ENCODE measurements around the gene PNN. TPM values are rescaled to one million over a fixed set of nuclear protein-coding genes. Genes with fewer than 3 reads are reported as not detected.
A peak's percentile ranks its signal among the peaks of the same experiment; 100 is the strongest.

PNN gene
- total and polyA plus RNA-seq, 10 of the 15 experiments (the other 5 are each of a cell fraction or from before 2014, with no cell fraction given): 44.2 to 166 (median 91.0) TPM

DNA sequence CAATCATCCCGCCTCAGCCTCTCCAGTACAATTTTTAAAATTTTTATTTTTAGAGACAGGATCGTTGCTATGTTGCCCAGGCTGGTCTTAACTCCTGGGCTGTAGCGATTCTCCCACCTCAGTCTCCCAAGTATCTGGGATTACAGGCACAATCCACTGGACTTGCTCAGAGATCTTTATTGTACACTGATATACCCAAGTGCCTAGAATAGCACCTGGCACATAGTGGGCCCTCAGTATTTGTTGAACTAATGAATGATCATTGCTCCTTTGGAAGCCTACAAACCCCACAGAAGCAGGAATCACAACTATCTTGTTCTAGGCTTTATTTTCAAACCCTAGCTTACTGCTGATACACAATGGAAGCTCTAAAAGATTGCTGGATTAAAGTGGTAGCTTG, 1.9 kb upstream of the PNN start (continued):
- TF ChIP-seq, protein P1, sequence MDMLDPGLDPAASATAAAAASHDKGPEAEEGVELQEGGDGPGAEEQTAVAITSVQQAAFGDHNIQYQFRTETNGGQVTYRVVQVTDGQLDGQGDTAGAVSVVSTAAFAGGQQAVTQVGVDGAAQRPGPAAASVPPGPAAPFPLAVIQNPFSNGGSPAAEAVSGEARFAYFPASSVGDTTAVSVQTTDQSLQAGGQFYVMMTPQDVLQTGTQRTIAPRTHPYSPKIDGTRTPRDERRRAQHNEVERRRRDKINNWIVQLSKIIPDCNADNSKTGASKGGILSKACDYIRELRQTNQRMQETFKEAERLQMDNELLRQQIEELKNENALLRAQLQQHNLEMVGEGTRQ (IDR thresholded peaks at IDR 0.05; ENCODE audit: borderline replicate concordance, low read depth, low read length): no peak
- TF ChIP-seq ZNF384 (IDR thresholded peaks at IDR 0.05; ENCODE audit: borderline replicate concordance, low read depth, low read length): no peak

DNA sequence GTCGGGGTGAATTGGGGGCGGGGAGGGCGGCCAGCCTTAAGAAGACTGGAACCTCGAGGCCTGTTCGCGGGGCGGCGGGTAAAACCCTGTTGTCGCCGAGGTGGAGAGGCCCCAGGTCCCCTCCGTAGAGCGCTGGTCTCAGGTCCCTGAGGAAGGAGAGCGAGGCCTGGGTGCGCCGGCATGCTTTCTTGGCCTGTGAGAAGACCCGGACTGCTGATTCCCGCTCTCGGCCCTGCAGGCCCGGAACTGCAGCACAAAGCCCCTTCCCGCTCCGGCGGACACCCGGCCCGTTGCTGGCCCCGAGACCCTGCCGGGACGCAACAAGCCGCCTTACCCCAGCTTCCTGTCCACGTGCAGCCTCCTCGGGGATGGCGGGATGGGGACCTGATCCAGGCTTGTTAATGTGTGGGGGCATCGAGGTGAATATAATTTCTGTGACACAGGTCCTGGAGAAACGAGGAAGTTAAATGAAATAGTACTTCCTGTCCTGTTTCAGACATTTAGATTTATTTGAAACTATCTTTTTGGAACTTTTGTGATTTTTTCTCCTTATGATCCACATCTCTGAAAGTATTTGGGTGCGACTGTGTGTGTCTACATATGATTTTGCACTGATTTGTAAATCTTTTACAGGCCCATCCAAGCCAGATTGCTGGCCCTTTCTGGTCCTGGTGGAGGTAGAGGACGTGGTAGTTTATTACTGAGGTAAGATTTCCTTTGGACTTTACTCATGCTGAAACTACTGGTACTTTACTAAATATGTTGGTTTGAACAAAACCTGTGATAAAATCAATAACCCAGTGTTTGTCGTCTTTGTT, 600 bp downstream of the PNN start:
- Histone ChIP-seq H3K9me3 (replicated peaks; ENCODE audit: control insufficient read depth, insufficient read depth, low read length) (no peaks in the 10 kb centered on the region), H3K4me3 (peak overlapping the region; percentile 90), H3K36me3 (ENCODE audit: control insufficient read depth in 2 of 2, insufficient read depth in 2 of 2, low read length in 1 of 2) (peaks cover 8 to 29% of the 10 kb centered on the region in 2 experiments), H2AFZ (ENCODE audit: control insufficient read depth, low read depth, low read length) (peak overlapping the region; percentile 63), H3K27ac (ENCODE audit: control insufficient read depth, insufficient read depth) (peak overlapping the region; percentile 85), H3K79me2 (ENCODE audit: control insufficient read depth, insufficient read depth, low read length) (peaks cover 34% of the 10 kb centered on the region), H4K20me1 (ENCODE audit: control insufficient read depth, insufficient read depth) (no peaks in the 10 kb centered on the region), H3K4me2 (ENCODE audit: control insufficient read depth, insufficient read depth) (peak overlapping the region; percentile 14), H3K9ac (ENCODE audit: control insufficient read depth, insufficient read depth, low read length) (peak overlapping the region; percentile 99), H3K27me3 (replicated peaks in 1 of 2; ENCODE audit: control insufficient read depth in 2 of 2, insufficient read depth in 2 of 2, low read length in 1 of 2) (no peaks in the 10 kb centered on the region), H3K4me1 (ENCODE audit: control insufficient read depth, insufficient read depth, low read length) (peaks cover 7% of the 10 kb centered on the region)
- CTCF ChIA-PET: interaction anchor here (0.7 to 1.0 kb wide), 2 partner anchors 57 to 64 kb away, joined by 3 to 4 read pairs; no protein-coding TSS in a partner anchor
- BruUV-seq (replicated peaks): TSS peak; percentile 80
- peak; percentile 15 for ATAC-seq
- intact Hi-C loops (cut with micrococcal nuclease; ENCODE audit: unreplicated experiment) (loop anchor here (2.0 kb wide), 3 partner anchors 61 to 257 kb away; partner anchors contain the start of genes FBXO33 and GEMIN2), in situ Hi-C loops (cut with MboI) (no loop called here)
- POLR2A ChIA-PET: interaction anchor here (0.6 to 1.2 kb wide), 4 partner anchors 10 to 801 kb away, joined by 3 to 5 read pairs (median 3); partner anchors contain the start of gene FBXO33
- no peak for DNase-seq (ENCODE audit: low read depth, low spot score)
- no peak for FAIRE-seq
- RAD21 ChIA-PET (ENCODE audit: unreplicated experiment): interaction anchor here (1.0 kb wide), 1 partner anchor 251 kb away, joined by 3 read pairs; no protein-coding TSS in a partner anchor
- SMC1A ChIA-PET (ENCODE audit: uncharacterized antibody, unreplicated experiment): interaction anchor here (0.9 to 1.1 kb wide), 2 partner anchors 14 to 62 kb away, joined by 3 read pairs; no protein-coding TSS in a partner anchor
- WGBS (ENCODE audit: insufficient coverage, insufficient replicate concordance, low lambda C conversion rate, missing lambda C conversion rate): under 1% methylated on average over 36 of the region's 36 CpGs
- TF ChIP-seq RBBP5 (conservative IDR thresholded peaks at IDR 0.05): no peak
- TF ChIP-seq MYB (IDR thresholded peaks at IDR 0.05; ENCODE audit: borderline replicate concordance, low read depth, low read length): no peak
- TF ChIP-seq FOS (IDR thresholded peaks at IDR 0.05; ENCODE audit: borderline replicate concordance, extremely low read depth, insufficient read length): no peak
- no peak for TF ChIP-seq IRF4 (IDR thresholded peaks at IDR 0.05; ENCODE audit: low read depth, low read length)
- no peak for TF ChIP-seq ASH2L (IDR thresholded peaks at IDR 0.05; ENCODE audit: borderline replicate concordance, low read depth)
- TF ChIP-seq, protein P2, sequence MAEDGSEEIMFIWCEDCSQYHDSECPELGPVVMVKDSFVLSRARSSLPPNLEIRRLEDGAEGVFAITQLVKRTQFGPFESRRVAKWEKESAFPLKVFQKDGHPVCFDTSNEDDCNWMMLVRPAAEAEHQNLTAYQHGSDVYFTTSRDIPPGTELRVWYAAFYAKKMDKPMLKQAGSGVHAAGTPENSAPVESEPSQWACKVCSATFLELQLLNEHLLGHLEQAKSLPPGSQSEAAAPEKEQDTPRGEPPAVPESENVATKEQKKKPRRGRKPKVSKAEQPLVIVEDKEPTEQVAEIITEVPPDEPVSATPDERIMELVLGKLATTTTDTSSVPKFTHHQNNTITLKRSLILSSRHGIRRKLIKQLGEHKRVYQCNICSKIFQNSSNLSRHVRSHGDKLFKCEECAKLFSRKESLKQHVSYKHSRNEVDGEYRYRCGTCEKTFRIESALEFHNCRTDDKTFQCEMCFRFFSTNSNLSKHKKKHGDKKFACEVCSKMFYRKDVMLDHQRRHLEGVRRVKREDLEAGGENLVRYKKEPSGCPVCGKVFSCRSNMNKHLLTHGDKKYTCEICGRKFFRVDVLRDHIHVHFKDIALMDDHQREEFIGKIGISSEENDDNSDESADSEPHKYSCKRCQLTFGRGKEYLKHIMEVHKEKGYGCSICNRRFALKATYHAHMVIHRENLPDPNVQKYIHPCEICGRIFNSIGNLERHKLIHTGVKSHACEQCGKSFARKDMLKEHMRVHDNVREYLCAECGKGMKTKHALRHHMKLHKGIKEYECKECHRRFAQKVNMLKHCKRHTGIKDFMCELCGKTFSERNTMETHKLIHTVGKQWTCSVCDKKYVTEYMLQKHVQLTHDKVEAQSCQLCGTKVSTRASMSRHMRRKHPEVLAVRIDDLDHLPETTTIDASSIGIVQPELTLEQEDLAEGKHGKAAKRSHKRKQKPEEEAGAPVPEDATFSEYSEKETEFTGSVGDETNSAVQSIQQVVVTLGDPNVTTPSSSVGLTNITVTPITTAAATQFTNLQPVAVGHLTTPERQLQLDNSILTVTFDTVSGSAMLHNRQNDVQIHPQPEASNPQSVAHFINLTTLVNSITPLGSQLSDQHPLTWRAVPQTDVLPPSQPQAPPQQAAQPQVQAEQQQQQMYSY (CRISPR knock-in tag; IDR thresholded peaks at IDR 0.05): no peak
- no peak for TF ChIP-seq RFX5 (IDR thresholded peaks at IDR 0.05; ENCODE audit: low read depth, low read length)
- TF ChIP-seq, protein P3, sequence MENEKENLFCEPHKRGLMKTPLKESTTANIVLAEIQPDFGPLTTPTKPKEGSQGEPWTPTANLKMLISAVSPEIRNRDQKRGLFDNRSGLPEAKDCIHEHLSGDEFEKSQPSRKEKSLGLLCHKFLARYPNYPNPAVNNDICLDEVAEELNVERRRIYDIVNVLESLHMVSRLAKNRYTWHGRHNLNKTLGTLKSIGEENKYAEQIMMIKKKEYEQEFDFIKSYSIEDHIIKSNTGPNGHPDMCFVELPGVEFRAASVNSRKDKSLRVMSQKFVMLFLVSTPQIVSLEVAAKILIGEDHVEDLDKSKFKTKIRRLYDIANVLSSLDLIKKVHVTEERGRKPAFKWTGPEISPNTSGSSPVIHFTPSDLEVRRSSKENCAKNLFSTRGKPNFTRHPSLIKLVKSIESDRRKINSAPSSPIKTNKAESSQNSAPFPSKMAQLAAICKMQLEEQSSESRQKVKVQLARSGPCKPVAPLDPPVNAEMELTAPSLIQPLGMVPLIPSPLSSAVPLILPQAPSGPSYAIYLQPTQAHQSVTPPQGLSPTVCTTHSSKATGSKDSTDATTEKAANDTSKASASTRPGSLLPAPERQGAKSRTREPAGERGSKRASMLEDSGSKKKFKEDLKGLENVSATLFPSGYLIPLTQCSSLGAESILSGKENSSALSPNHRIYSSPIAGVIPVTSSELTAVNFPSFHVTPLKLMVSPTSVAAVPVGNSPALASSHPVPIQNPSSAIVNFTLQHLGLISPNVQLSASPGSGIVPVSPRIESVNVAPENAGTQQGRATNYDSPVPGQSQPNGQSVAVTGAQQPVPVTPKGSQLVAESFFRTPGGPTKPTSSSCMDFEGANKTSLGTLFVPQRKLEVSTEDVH (IDR thresholded peaks at IDR 0.05; ENCODE audit: low read depth, partially characterized antibody): no peak
- TF ChIP-seq, protein P4, sequence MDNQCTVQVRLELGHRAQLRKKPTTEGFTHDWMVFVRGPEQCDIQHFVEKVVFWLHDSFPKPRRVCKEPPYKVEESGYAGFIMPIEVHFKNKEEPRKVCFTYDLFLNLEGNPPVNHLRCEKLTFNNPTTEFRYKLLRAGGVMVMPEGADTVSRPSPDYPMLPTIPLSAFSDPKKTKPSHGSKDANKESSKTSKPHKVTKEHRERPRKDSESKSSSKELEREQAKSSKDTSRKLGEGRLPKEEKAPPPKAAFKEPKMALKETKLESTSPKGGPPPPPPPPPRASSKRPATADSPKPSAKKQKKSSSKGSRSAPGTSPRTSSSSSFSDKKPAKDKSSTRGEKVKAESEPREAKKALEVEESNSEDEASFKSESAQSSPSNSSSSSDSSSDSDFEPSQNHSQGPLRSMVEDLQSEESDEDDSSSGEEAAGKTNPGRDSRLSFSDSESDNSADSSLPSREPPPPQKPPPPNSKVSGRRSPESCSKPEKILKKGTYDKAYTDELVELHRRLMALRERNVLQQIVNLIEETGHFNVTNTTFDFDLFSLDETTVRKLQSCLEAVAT (IDR thresholded peaks at IDR 0.05): no peak

Measured in GM12878 (cell line).